Uterine smooth muscle cell (primary cell): ENCODE data around the gene SAA4. TPM values are rescaled to one million over a fixed set of nuclear protein-coding genes. Genes with fewer than 3 reads are reported as not detected.

Experiments used
- total RNA-seq: library from RNA; depleted of rRNA; stranded (reverse); fragments of >200 nt; gene quantifications from 2 replicates; pipeline ENCODE4 v1.2.3, GENCODE V29; 2014

SAA4 gene, protein sequence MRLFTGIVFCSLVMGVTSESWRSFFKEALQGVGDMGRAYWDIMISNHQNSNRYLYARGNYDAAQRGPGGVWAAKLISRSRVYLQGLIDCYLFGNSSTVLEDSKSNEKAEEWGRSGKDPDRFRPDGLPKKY
- total RNA-seq = not detected in 2 replicates

GRCh38 chr11:18236664-18237356, at the start of gene SAA4:
Gene SAA4 (minus strand): TSS chr11:18236802. CDS start chr11:18235926, 876 bp downstream.

GRCh38 chr11:18265949-18266348, 29.3 kb upstream of the SAA4 start, which contains the start of gene SAA1:
Gene SAA1 (plus strand): TSS chr11:18266264. CDS start chr11:18266888, 624 bp downstream.

DNA sequence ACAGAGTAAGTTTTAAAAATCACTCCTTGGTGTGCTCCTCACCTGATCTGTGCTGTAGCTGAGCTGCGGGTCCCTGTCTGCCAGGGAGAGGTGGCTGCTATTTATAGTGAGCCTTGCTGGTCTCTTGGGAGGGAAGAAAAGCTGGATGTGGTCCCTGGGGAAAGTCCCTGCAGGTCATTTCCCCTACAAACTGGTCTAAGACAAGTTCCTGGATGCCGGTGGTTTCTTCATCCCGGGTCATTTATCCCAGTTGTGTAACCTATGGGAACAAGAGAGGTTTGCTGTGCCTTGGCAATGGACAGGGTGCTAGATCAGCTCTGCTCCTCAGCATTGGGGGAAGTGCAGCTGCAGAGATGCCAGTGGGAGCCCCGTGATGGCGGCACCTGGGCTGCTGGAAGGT, 12.0 kb upstream of the SAA4 start, which contains the start of gene SAA2:
Gene SAA2, minus strand, starts transcription at position 108 of the 400 bp plus-strand sequence. CDS start 657 bp downstream, outside the sequence.

Other genes with a start within 250 kb of the SAA4 start
- gene SERGEF, start 223.8 kb downstream of the SAA4 start, total RNA-seq = 21.4 and 28.7 TPM in 2 replicates
- 0.11 and 0.12 TPM in 2 replicates for gene TPH1, start 190.5 kb downstream of the SAA4 start, total RNA-seq
- 19.4 and 32.3 TPM in 2 replicates for gene SAAL1, start 130.7 kb downstream of the SAA4 start, total RNA-seq
- gene MRGPRX3, start 104.2 kb downstream of the SAA4 start, total RNA-seq = 0.12 TPM in 1 of 2 replicates, not detected in the other
- gene MRGPRX4, start 64.0 kb downstream of the SAA4 start, total RNA-seq = not detected in 2 replicates
- gene SAA2, start 11.9 kb upstream of the SAA4 start, total RNA-seq = not detected in 2 replicates
- 0.33 TPM in 1 of 2 replicates, not detected in the other for gene SAA1, start 29.5 kb upstream of the SAA4 start, total RNA-seq
- 33.2 and 38.9 TPM in 2 replicates for gene HPS5, start 85.3 kb upstream of the SAA4 start, total RNA-seq
- 67.6 and 81.6 TPM in 2 replicates for gene GTF2H1, start 85.8 kb upstream of the SAA4 start, total RNA-seq
- gene LDHA, start 157.8 kb upstream of the SAA4 start, total RNA-seq = 521 and 846 TPM in 2 replicates
- gene LDHC, start 175.5 kb upstream of the SAA4 start, total RNA-seq = 1.9 TPM in 1 of 2 replicates, not detected in the other
- not detected in 2 replicates for gene LDHAL6A, start 219.1 kb upstream of the SAA4 start, total RNA-seq